Peyer's patch (tissue), 4 donors: ENCODE results near the gene ARID1B. TPM values are rescaled to one million over a fixed set of nuclear protein-coding genes. Genes with fewer than 3 reads are reported as not detected.
A peak's percentile ranks its signal among the peaks of the same experiment; 100 is the strongest.

Experiments used
- DNase-seq, 3 donors: peaks; one replicate each; pipeline ENCODE4 v3.0.0-alpha.2; 2017 to 2019
- H3K27ac ChIP-seq, 4 donors: fragments of 200-600 bp; sonication (generic); one replicate each; pipeline ENCODE4 v1.5.1; 2016 to 2019
- H3K27me3 ChIP-seq, 2 donors: fragments of 200-600 bp; sonication (generic); one replicate each; pipeline ENCODE4 v1.5.1; 2019
- H3K36me3 ChIP-seq, 3 donors: fragments of 200-600 bp; sonication (generic); one replicate each; pipeline ENCODE4 v1.5.1; 2016 to 2019
- H3K4me1 ChIP-seq, 4 donors: fragments of 200-600 bp; sonication (generic); one replicate each; pipeline ENCODE4 v1.5.1; 2016 to 2019
- H3K4me3 ChIP-seq, 4 donors: fragments of 200-600 bp; sonication (generic); 1 replicate in 3 of 4; 2 replicates in 1 of 4; pipeline ENCODE4 v1.5.1; 2016 to 2019; ENCODE audit warnings: mild to moderate bottlenecking in 1 of 4
- H3K9me3 ChIP-seq, 4 donors: fragments of 200-600 bp; sonication (generic); one replicate each; pipeline ENCODE4 v1.5.1; 2016 to 2019; ENCODE audit warnings: mild to moderate bottlenecking in 1 of 4
- CTCF ChIP-seq, 6 experiments: fragments of 450-650 bp in 4 of 6; fragments of 200-600 bp in 2 of 6; sonication (generic) in 1 of 6; IDR thresholded peaks; one replicate each; pipeline ENCODE4 v1.5.1; 2017 to 2019; ENCODE audit warnings: antibody characterized with exemption in 6 of 6, mild to moderate bottlenecking in 3 of 6, moderate library complexity in 1 of 6
- POLR2A ChIP-seq, 2 donors: fragments of 450-650 bp; IDR thresholded peaks; one replicate each; pipeline ENCODE4 v1.5.1; 2017; ENCODE audit warnings: antibody characterized with exemption in 2 of 2, mild to moderate bottlenecking in 2 of 2, moderate library complexity in 2 of 2
- total RNA-seq, 4 donors: library from RNA; depleted of rRNA; stranded (reverse); fragments of >200 nt; gene quantifications; one replicate each; pipeline ENCODE4 v1.1.0, GENCODE V29; 2016

Gene ARID1B
- total RNA-seq, 4 donors from 2014 or later: 117 to 174 (median 149) TPM

DNA sequence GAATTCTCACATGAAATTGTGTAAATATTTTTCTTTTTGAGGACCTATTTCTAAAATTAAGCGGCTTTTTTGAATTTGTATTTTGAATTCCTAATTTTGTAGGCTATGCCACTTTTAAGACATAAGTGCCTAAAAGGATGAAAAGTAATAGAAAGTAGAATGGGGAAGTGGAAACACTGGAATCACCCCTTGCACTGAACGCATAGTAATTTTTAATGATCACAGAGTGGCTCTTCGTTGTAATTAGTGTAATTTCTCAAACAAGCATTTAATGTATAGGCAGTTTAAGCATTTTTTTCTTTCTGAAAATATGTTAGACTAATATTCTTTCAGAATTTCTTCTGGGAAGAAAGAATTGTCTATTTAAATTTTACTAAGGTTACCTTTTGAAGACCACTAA, 73.2 kb downstream of the ARID1B start:
- no peaks in the 10 kb centered on the region for H3K9me3 ChIP-seq
- no peak for DNase-seq
- no peak for TF ChIP-seq CTCF (IDR thresholded peaks at IDR 0.05)
- TF ChIP-seq POLR2A (IDR thresholded peaks at IDR 0.05): no peak
- H3K36me3 ChIP-seq: no peaks in the 10 kb centered on the region
- H3K4me1 ChIP-seq: peaks cover 0 to 49% (median 9%) of the 10 kb centered on the region in 4 donors
- no peaks in the 10 kb centered on the region for H3K27me3 ChIP-seq
- no peak overlapping the region for H3K27ac ChIP-seq
- no peak overlapping the region for H3K4me3 ChIP-seq

GRCh38 chr6:156851454-156851921, 74.3 kb downstream of the ARID1B start:
- Histone ChIP-seq H3K27me3 (no peaks in the 10 kb centered on the region), H3K4me1 (peaks cover 0 to 46% (median 9%) of the 10 kb centered on the region in 4 donors), H3K9me3 (no peaks in the 10 kb centered on the region), H3K27ac (no peak overlapping the region), H3K36me3 (no peaks in the 10 kb centered on the region), H3K4me3 (no peak overlapping the region)
- DNase-seq: no peak
- TF ChIP-seq CTCF (IDR thresholded peaks at IDR 0.05): no peak
- TF ChIP-seq POLR2A (IDR thresholded peaks at IDR 0.05): no peak

DNA sequence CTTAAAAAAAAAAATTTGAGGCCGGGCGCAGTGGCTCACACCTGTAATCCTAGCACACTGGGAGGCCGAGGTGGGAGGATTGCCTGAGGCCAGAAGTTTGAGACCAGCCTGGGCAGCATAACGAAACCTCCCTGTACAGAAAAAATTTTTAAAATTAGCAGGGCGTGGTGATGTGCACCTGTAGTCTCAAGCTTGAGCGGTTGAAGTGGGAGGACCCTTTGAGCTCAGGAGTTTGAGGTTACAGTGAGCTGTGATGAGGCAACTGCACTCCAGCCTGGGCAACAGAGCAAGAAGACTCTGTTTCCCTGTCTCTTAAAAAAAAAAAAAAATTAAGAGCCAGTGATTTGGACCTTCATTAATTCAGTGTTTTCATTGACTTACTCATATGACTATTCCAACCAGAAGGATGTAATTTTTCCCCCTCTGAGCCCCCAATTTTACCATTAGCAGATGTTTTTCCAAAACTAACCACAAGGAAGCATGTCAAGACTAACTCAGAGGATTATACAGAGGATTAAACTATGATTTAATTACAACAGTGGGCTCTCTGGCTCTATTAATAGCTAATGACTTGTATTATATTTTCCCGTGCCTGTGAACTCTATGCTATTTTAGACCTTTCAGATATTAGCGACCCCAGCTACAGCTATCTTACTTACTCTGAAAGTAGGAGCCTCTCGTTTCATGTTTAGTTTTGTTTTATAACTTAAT, 75.1 kb downstream of the ARID1B start:
- no peaks in the 10 kb centered on the region for H3K9me3 ChIP-seq
- H3K27ac ChIP-seq: no peak overlapping the region
- no peaks in the 10 kb centered on the region for H3K36me3 ChIP-seq
- peak in 1 of 3 donors; percentile 34 for DNase-seq
- H3K27me3 ChIP-seq: no peaks in the 10 kb centered on the region
- H3K4me1 ChIP-seq: peaks cover 0 to 38% (median 9%) of the 10 kb centered on the region in 4 donors
- H3K4me3 ChIP-seq: no peak overlapping the region
- no peak for TF ChIP-seq CTCF (IDR thresholded peaks at IDR 0.05)
- TF ChIP-seq POLR2A (IDR thresholded peaks at IDR 0.05): no peak

GRCh38 chr6:156852858-156853216, 75.7 kb downstream of the ARID1B start:
- H3K27ac ChIP-seq: no peak overlapping the region
- H3K4me1 ChIP-seq: peaks cover 0 to 33% (median 9%) of the 10 kb centered on the region in 4 donors
- no peak for TF ChIP-seq CTCF (IDR thresholded peaks at IDR 0.05)
- no peak for TF ChIP-seq POLR2A (IDR thresholded peaks at IDR 0.05)
- no peak for DNase-seq
- no peaks in the 10 kb centered on the region for H3K9me3 ChIP-seq
- no peaks in the 10 kb centered on the region for H3K27me3 ChIP-seq
- H3K4me3 ChIP-seq: no peak overlapping the region
- H3K36me3 ChIP-seq: no peaks in the 10 kb centered on the region

DNA sequence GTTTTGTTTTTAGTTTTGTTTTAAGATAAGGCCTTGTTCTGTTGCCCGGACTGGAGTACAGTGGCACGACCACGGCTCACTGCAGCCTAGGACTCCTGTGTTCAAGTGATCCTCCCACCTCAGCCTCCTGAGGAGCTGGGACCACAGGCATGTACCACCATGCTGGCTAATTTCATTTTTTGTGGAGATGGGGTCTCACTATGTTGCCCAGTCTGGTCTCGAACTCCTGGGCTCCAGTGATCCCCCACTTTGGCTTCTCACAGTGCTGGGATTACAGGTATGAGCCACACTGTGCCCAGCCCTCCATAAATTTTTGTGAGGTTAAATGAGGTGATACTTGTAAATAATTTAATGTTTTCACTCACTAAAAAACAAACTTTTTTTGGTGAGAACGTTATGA, 76.6 kb downstream of the ARID1B start:
- Histone ChIP-seq H3K4me1 (peaks cover 0 to 24% (median 9%) of the 10 kb centered on the region in 4 donors), H3K4me3 (no peak overlapping the region), H3K9me3 (no peaks in the 10 kb centered on the region), H3K36me3 (no peaks in the 10 kb centered on the region), H3K27ac (no peak overlapping the region), H3K27me3 (no peaks in the 10 kb centered on the region)
- TF ChIP-seq CTCF (IDR thresholded peaks at IDR 0.05) (no peak), POLR2A (IDR thresholded peaks at IDR 0.05) (no peak)
- no peak for DNase-seq
